K562 (cell line): ENCODE measurements around the gene NEUROD2. TPM values are rescaled to one million over a fixed set of nuclear protein-coding genes. Genes with fewer than 3 reads are reported as not detected.

Experiments
- ATAC-seq: fragments of 200-7000 bp; cut with Tn5 transposase; 3 replicates; pipeline ENCODE4 v1.9.1; 2020; ENCODE audit warnings: moderate library complexity
- BruUV-seq: library from RNA; stranded (reverse); fragments of 400-500 nt; replicated peaks from 2 replicates; lab custom pipeline; 2021; lab: Mats Ljungman, UMichigan
- CTCF ChIA-PET: fragments of 300-600 bp; formaldehyde crosslinking; extraction: SDS; loops from one replicate; lab custom pipeline; 2021; ENCODE audit warnings: low intra/inter-chr PET ratio; lab: Yijun Ruan, JAX
- POLR2A ChIA-PET: fragments of 300-600, 350-650 bp; sonication (Branson Sonifier 250); formaldehyde crosslinking; extraction: SDS; loops from one replicate; lab custom pipeline; 2021; ENCODE audit warnings: antibody characterized with exemption, inconsistent platforms; lab: Yijun Ruan, JAX
- DNase-seq, 4 experiments: peaks; one replicate each; pipeline versions ENCODE4 v3.0.0 to v3.0.0-alpha.2; 2011 to 2018; ENCODE audit warnings: low spot score in 3 of 4, mixed read lengths in 3 of 4; ENCODE audit errors: extremely low read depth in 1 of 4
- FAIRE-seq: peaks from 2 replicates; lab custom pipeline; 2011; peaks lifted over from hg19 to GRCh38; lab: Jason Lieb, UNC
- H2AFZ ChIP-seq: 2 replicates; pipeline ENCODE4 v1.6.0; 2011; ENCODE audit warnings: low read depth, low read length, control low read depth, inconsistent platforms
- H3K27ac ChIP-seq: fragments of 200-600 bp; 3 replicates; pipeline ENCODE4 v1.8.0; 2011; ENCODE audit warnings: low read depth, mild to moderate bottlenecking, control low read depth, inconsistent platforms, low read length, moderate library complexity, mixed read lengths; ENCODE audit errors: extremely low read depth
- H3K27me3 ChIP-seq, 2 experiments: fragments of 300-600 bp in 1 of 2; 2 replicates in 1 of 2; 3 replicates in 1 of 2; pipeline versions ENCODE4 v1.6.0 to v1.8.0; 2011; ENCODE audit warnings: inconsistent platforms in 2 of 2, low read length in 2 of 2, mild to moderate bottlenecking in 1 of 2, mixed read lengths in 1 of 2, moderate library complexity in 1 of 2; ENCODE audit not compliant: control insufficient read depth in 2 of 2, insufficient read depth in 2 of 2
- H3K36me3 ChIP-seq: fragments of 300-600 bp; 3 replicates; pipeline ENCODE4 v1.8.0; 2011; ENCODE audit warnings: mild to moderate bottlenecking, low read length, inconsistent platforms; ENCODE audit not compliant: control insufficient read depth, insufficient read depth
- H3K4me1 ChIP-seq, 2 experiments: fragments of 200-600 bp in 1 of 2; replicated peaks in 1 of 2; 2 replicates in 1 of 2; 3 replicates in 1 of 2; pipeline versions ENCODE4 v1.5.1 to v1.8.0; 2011; ENCODE audit warnings: inconsistent platforms in 2 of 2, low read length in 2 of 2, mild to moderate bottlenecking in 1 of 2, mixed read lengths in 1 of 2, moderate library complexity in 1 of 2; ENCODE audit not compliant: control insufficient read depth in 2 of 2, insufficient read depth in 2 of 2
- H3K4me2 ChIP-seq: 2 replicates; pipeline ENCODE4 v1.6.1; 2011; ENCODE audit warnings: low read length, control low read depth, inconsistent platforms, mixed read lengths; ENCODE audit not compliant: insufficient read depth
- H3K4me3 ChIP-seq: fragments of 200-600 bp; sonication (generic), shearing (Covaris generic); 2 replicates; pipeline ENCODE4 v1.5.1; 2016; ENCODE audit warnings: control low read depth, inconsistent platforms
- H3K79me2 ChIP-seq: fragments of 200-600 bp; 3 replicates; pipeline ENCODE4 v1.8.0; 2011; ENCODE audit warnings: low read length, inconsistent platforms; ENCODE audit not compliant: control insufficient read depth, insufficient read depth
- H3K9ac ChIP-seq, 2 experiments: 2 replicates each; pipeline versions ENCODE4 v1.6.0 to v1.6.1; 2011; ENCODE audit warnings: low read depth in 2 of 2, low read length in 2 of 2, control low read depth in 1 of 2, inconsistent platforms in 1 of 2, mild to moderate bottlenecking in 1 of 2, mixed read lengths in 1 of 2; ENCODE audit not compliant: insufficient read depth in 1 of 2
- H3K9me1 ChIP-seq: one replicate; pipeline ENCODE4 v1.6.0; 2011; ENCODE audit warnings: inconsistent platforms, mild to moderate bottlenecking, low read length, moderate library complexity; ENCODE audit not compliant: control insufficient read depth, insufficient read depth
- H3K9me3 ChIP-seq: replicated peaks from 2 replicates; pipeline ENCODE4 v1.5.1; 2011; ENCODE audit warnings: low read depth, low read length, inconsistent platforms; ENCODE audit not compliant: control insufficient read depth, insufficient read depth
- H4K20me1 ChIP-seq: replicated peaks from 2 replicates; pipeline ENCODE4 v1.6.1; 2011; ENCODE audit warnings: low read length, inconsistent platforms, mixed read lengths; ENCODE audit not compliant: control insufficient read depth, insufficient read depth
- ILK ChIP-seq: fragments of 450-650 bp; IDR thresholded peaks from 2 replicates; pipeline ENCODE4 v1.6.1; 2016; ENCODE audit warnings: missing genetic modification characterization, low read depth, mild to moderate bottlenecking, missing compliant biosample characterization, moderate library complexity, borderline replicate concordance
- MED1 ChIP-seq: sonication (generic); formaldehyde crosslinking; IDR thresholded peaks from 2 replicates; pipeline ENCODE4 v1.8.1; 2023; ENCODE audit warnings: missing genetic modification reagents, borderline replicate concordance
- MTA2 ChIP-seq: fragments of 450-650 bp; IDR thresholded peaks from 2 replicates; pipeline ENCODE4 v1.6.1; 2016; ENCODE audit warnings: low read depth
- NR2C1 ChIP-seq, 2 experiments: fragments of 450-650 bp; IDR thresholded peaks; 2 replicates each; pipeline ENCODE4 v1.6.1; 2017; ENCODE audit warnings: mild to moderate bottlenecking in 2 of 2, antibody characterized with exemption in 1 of 2, inconsistent platforms in 1 of 2, missing compliant biosample characterization in 1 of 2, missing genetic modification characterization in 1 of 2
- NR2C2 ChIP-seq, 2 experiments: fragments of 200-800 bp in 1 of 2; sonication (Bioruptor generic) in 1 of 2; sonication (generic) in 1 of 2; formaldehyde crosslinking in 1 of 2; IDR thresholded peaks; 2 replicates each; pipeline versions ENCODE4 v1.6.1 to v1.8.0; 2016 to 2022; ENCODE audit warnings: mild to moderate bottlenecking in 1 of 2, missing compliant biosample characterization in 1 of 2, missing genetic modification characterization in 1 of 2, missing genetic modification reagents in 1 of 2
- ZFP36 ChIP-seq: fragments of 150-350 bp; IDR thresholded peaks from 2 replicates; pipeline ENCODE4 v1.6.1; 2018; ENCODE audit warnings: low read length, low read depth; ENCODE audit not compliant: partially characterized antibody
- ZNF778 ChIP-seq: fragments of 450-650 bp; formaldehyde crosslinking; IDR thresholded peaks from 2 replicates; pipeline ENCODE4 v1.4.0; 2020; ENCODE audit warnings: mild to moderate bottlenecking, moderate library complexity
- WGBS: fragments of 100-300 bp; shearing (Covaris generic); methylation state at CpG from one replicate; pipeline ENCODE4 v1.1.6; 2016; ENCODE audit warnings: low coverage, mixed read lengths; ENCODE audit not compliant: insufficient coverage; ENCODE audit errors: missing lambda C conversion rate; 5-methylcytosine and 5-hydroxymethylcytosine counted together
- in situ Hi-C: fragments of 300-500 bp; cut with MboI; formaldehyde crosslinking; loops from 4 replicates; pipeline ENCODE4 v1.15.0; 2018; ENCODE audit warnings: inconsistent platforms, mixed read lengths
- intact Hi-C: fragments of 100-400 bp; cut with micrococcal nuclease; formaldehyde crosslinking; loops from 2 replicates; pipeline ENCODE4 v1.14.2; 2022
- polyA plus RNA-seq, 8 experiments: library from polyadenylated mRNA; depleted of rRNA in 4 of 8; stranded (reverse) in 5 of 8; unstranded in 3 of 8; fragments of >200 nt; fragmentation: Nextera tagmentation in 2 of 8; fragmentation: Illumina TruSeq in 1 of 8; extraction: Ambion mirVana in 2 of 8; extraction: Trizol in 1 of 8; gene quantifications; 2 replicates each; pipeline versions ENCODE4 v1.2.1 to v1.2.3, GENCODE V29; 2011 to 2014; ENCODE audit warnings: inconsistent platforms in 1 of 8, missing spikeins in 1 of 8
- total RNA-seq, 7 experiments: library from RNA; depleted of rRNA in 6 of 7; stranded (reverse); fragments of >200 nt in 6 of 7; fragmentation: Illumina TruSeq in 2 of 7; extraction: Trizol in 2 of 7; gene quantifications; 2 replicates each; pipeline versions ENCODE4 v1.2.1 to v1.2.3, GENCODE V29; 2011 to 2021; ENCODE audit warnings: low replicate concordance in 1 of 7

Gene NEUROD2
- total and polyA plus RNA-seq, 9 of the 15 experiments (the other 6 are each of a cell fraction or from before 2014, with no cell fraction given) = not detected

GRCh38 chr17:39612935-39613464, 5.3 kb upstream of the NEUROD2 start:
- WGBS = 46% methylated on average over 6 of the region's 7 CpGs
- H3K36me3 ChIP-seq = no peaks in the 10 kb centered on the region
- no peaks in the 10 kb centered on the region for H3K9me1 ChIP-seq
- H3K9me3 ChIP-seq = no peaks in the 10 kb centered on the region
- no peak overlapping the region for H3K27ac ChIP-seq
- ChIA-PET CTCF (no interaction called here), POLR2A (interaction anchor here (0.8 to 0.9 kb wide), 3 partner anchors 13 to 314 kb away, joined by 3 read pairs; partner anchors contain the start of gene ORMDL3)
- no peak for TF ChIP-seq MED1 (CRISPR knock-in tag)
- TF ChIP-seq ILK (tag) = no peak
- peak; percentile 96 for TF ChIP-seq NR2C2 (CRISPR knock-in tag; IDR thresholded peaks at IDR 0.05)
- TF ChIP-seq NR2C2 (tag; IDR thresholded peaks at IDR 0.05) = peak; percentile 98
- no peak for TF ChIP-seq ZNF778 (CRISPR knock-in tag)
- peak; percentile 90 for TF ChIP-seq ZFP36
- TF ChIP-seq NR2C1 (IDR thresholded peaks at IDR 0.05) = peak; percentile 98
- peak; percentile 99 for TF ChIP-seq NR2C1 (tag; IDR thresholded peaks at IDR 0.05)
- peak; percentile 53 for TF ChIP-seq MTA2
- intact Hi-C loops = no loop called here
- 0 out of 2 replicates have a peak, but pooled peaks cover 6% of the 10 kb centered on the region for H4K20me1 ChIP-seq
- no TSS peak for BruUV-seq
- peaks cover 6 to 16% of the 10 kb centered on the region in 2 experiments; a peak in 2 of 5 replicates for H3K27me3 ChIP-seq
- DNase-seq (no peak), FAIRE-seq (no peak), ATAC-seq (no peak)
- no peak overlapping the region for H2AFZ ChIP-seq
- no peak overlapping the region for H3K4me3 ChIP-seq
- in situ Hi-C loops = no loop called here
- no peak overlapping the region for H3K9ac ChIP-seq
- H3K4me1 ChIP-seq = peaks cover 4 to 23% of the 10 kb centered on the region in 2 experiments; a peak in 3 of 5 replicates
- no peak overlapping the region for H3K4me2 ChIP-seq
- no peaks in the 10 kb centered on the region for H3K79me2 ChIP-seq
